IMR-90 (cell line): Measurements from ENCODE around the gene FBXO22. TPM values are rescaled to one million over a fixed set of nuclear protein-coding genes. Genes with fewer than 3 reads are reported as not detected.

Experiments used
- ATAC-seq: fragments of 200-7000 bp; cut with Tn5 transposase; 2 replicates; pipeline ENCODE4 v1.9.1; 2020; ENCODE audit warnings: low read depth, mild to moderate bottlenecking, moderate library complexity
- BruUV-seq: library from RNA; stranded (reverse); fragments of 400-500 nt; replicated peaks from 2 replicates; lab custom pipeline; 2021; lab: Mats Ljungman, UMichigan
- CTCF ChIA-PET: fragments of 300-600 bp; formaldehyde crosslinking; extraction: SDS; loops from one replicate; lab custom pipeline; 2021; ENCODE audit warnings: antibody characterized with exemption; lab: Yijun Ruan, JAX
- POLR2A ChIA-PET: fragments of 300-600 bp; sonication (Branson Sonifier 250); formaldehyde crosslinking; loops from one replicate; lab custom pipeline; 2022; ENCODE audit warnings: antibody characterized with exemption; ENCODE audit not compliant: unreplicated experiment; lab: Charles Lee
- DNase-seq: peaks from one replicate; pipeline ENCODE4 v3.0.0; 2013
- H2AFZ ChIP-seq: replicated peaks from 2 replicates; pipeline ENCODE3; 2013; ENCODE audit warnings: low read length, mild to moderate bottlenecking; ENCODE audit not compliant: poor library complexity
- H2AK5ac ChIP-seq: 2 replicates; pipeline ENCODE4 v1.6.1; 2013; ENCODE audit warnings: low read depth, low read length, inconsistent platforms
- H2AK9ac ChIP-seq: replicated peaks from 2 replicates; pipeline ENCODE3; 2013; ENCODE audit warnings: mild to moderate bottlenecking, low read depth, low read length, moderate library complexity; ENCODE audit not compliant: poor library complexity
- H2BK120ac ChIP-seq: 2 replicates; pipeline ENCODE4 v1.6.1; 2013; ENCODE audit warnings: low read depth, low read length, inconsistent platforms
- H2BK15ac ChIP-seq: 3 replicates; pipeline ENCODE4 v1.6.1; 2013; ENCODE audit warnings: low read depth, low read length, inconsistent platforms
- H2BK20ac ChIP-seq: 2 replicates; pipeline ENCODE4 v1.6.1; 2013; ENCODE audit warnings: low read depth, mild to moderate bottlenecking, inconsistent platforms, low read length, moderate library complexity
- H2BK5ac ChIP-seq: 2 replicates; pipeline ENCODE4 v1.6.1; 2013; ENCODE audit warnings: mild to moderate bottlenecking, low read depth, low read length, inconsistent platforms; ENCODE audit not compliant: poor library complexity, severe bottlenecking
- H3K14ac ChIP-seq: replicated peaks from 2 replicates; pipeline ENCODE4 v1.6.1; 2013; ENCODE audit warnings: low read depth, low read length, inconsistent platforms
- H3K18ac ChIP-seq: 2 replicates; pipeline ENCODE4 v1.6.1; 2013; ENCODE audit warnings: low read depth, low read length, control low read depth
- H3K23ac ChIP-seq: 2 replicates; pipeline ENCODE4 v1.6.1; 2013; ENCODE audit warnings: low read depth, low read length, inconsistent platforms
- H3K27ac ChIP-seq: 2 replicates; pipeline ENCODE4 v1.5.1; 2013; ENCODE audit warnings: mild to moderate bottlenecking, control low read depth, low read length; ENCODE audit not compliant: insufficient read depth
- H3K27me3 ChIP-seq: 2 replicates; pipeline ENCODE4 v1.6.1; 2013; ENCODE audit warnings: low read length; ENCODE audit not compliant: control insufficient read depth, insufficient read depth
- H3K36me3 ChIP-seq: 2 replicates; pipeline ENCODE4 v1.6.1; 2013; ENCODE audit warnings: low read length, mixed read lengths; ENCODE audit not compliant: control insufficient read depth, insufficient read depth
- H3K4ac ChIP-seq: 2 replicates; pipeline ENCODE4 v1.6.1; 2013; ENCODE audit warnings: low read depth, low read length, inconsistent platforms
- H3K4me1 ChIP-seq: 2 replicates; pipeline ENCODE4 v1.6.1; 2013; ENCODE audit warnings: low read length, mixed read lengths; ENCODE audit not compliant: control insufficient read depth, insufficient read depth
- H3K4me2 ChIP-seq: 2 replicates; pipeline ENCODE4 v1.6.1; 2013; ENCODE audit warnings: low read depth, mild to moderate bottlenecking, control low read depth, low read length, moderate library complexity
- H3K4me3 ChIP-seq: 2 replicates; pipeline ENCODE4 v1.5.1; 2013; ENCODE audit warnings: low read depth, mild to moderate bottlenecking, control low read depth, low read length, moderate library complexity; ENCODE audit not compliant: insufficient read depth
- H3K56ac ChIP-seq: 2 replicates; pipeline ENCODE4 v1.6.1; 2013; ENCODE audit warnings: low read length, inconsistent platforms; ENCODE audit not compliant: insufficient read depth; ENCODE audit errors: extremely low read depth
- H3K79me1 ChIP-seq, 2 experiments: 2 replicates each; pipeline ENCODE4 v1.6.1; 2013; ENCODE audit warnings: low read length in 2 of 2, inconsistent platforms in 1 of 2, low read depth in 1 of 2
- H3K9ac ChIP-seq: 2 replicates; pipeline ENCODE4 v1.6.1; 2013; ENCODE audit warnings: low read depth, low read length, control low read depth
- H3K9me1 ChIP-seq: 2 replicates; pipeline ENCODE4 v1.6.1; 2013; ENCODE audit warnings: low read length, inconsistent platforms; ENCODE audit not compliant: insufficient read depth
- H3K9me3 ChIP-seq: 2 replicates; pipeline ENCODE4 v1.6.1; 2013; ENCODE audit warnings: low read length; ENCODE audit not compliant: control insufficient read depth, insufficient read depth
- H4K20me1 ChIP-seq: 2 replicates; pipeline ENCODE4 v1.6.1; 2013; ENCODE audit warnings: low read length, inconsistent platforms; ENCODE audit not compliant: insufficient read depth
- H4K5ac ChIP-seq: 2 replicates; pipeline ENCODE4 v1.6.1; 2013; ENCODE audit warnings: mild to moderate bottlenecking, low read depth, low read length, control low read depth
- H4K8ac ChIP-seq, 2 experiments: 2 replicates each; pipeline ENCODE4 v1.6.1; 2013; ENCODE audit warnings: low read depth in 2 of 2, low read length in 2 of 2, control low read depth in 1 of 2, inconsistent platforms in 1 of 2
- H4K91ac ChIP-seq: 2 replicates; pipeline ENCODE4 v1.6.1; 2013; ENCODE audit warnings: low read depth, low read length, inconsistent platforms; ENCODE audit not compliant: insufficient read depth
- BHLHE40 ChIP-seq: fragments of 150-350 bp; IDR thresholded peaks from 2 replicates; pipeline ENCODE4 v1.6.1; 2016; ENCODE audit warnings: mild to moderate bottlenecking, low read depth, low read length
- CEBPB ChIP-seq: IDR thresholded peaks from 2 replicates; pipeline ENCODE4 v1.6.1; 2012; ENCODE audit warnings: low read depth, low read length, improper control_type of control experiment
- CHD1 ChIP-seq: IDR thresholded peaks from 2 replicates; pipeline ENCODE4 v1.6.1; 2012; ENCODE audit warnings: low read depth, low read length, improper control_type of control experiment
- FOS ChIP-seq: fragments of 150-350 bp; IDR thresholded peaks from 2 replicates; pipeline ENCODE4 v1.6.1; 2016; ENCODE audit warnings: low read depth, low read length
- MAFK ChIP-seq: IDR thresholded peaks from 2 replicates; pipeline ENCODE4 v1.6.1; 2012; ENCODE audit warnings: low read depth, low read length, improper control_type of control experiment
- MAZ ChIP-seq: IDR thresholded peaks from 2 replicates; pipeline ENCODE4 v1.6.1; 2012; ENCODE audit warnings: low read depth, mild to moderate bottlenecking, low read length, improper control_type of control experiment, moderate library complexity, borderline replicate concordance
- MXI1 ChIP-seq: IDR thresholded peaks from 2 replicates; pipeline ENCODE4 v1.6.1; 2012; ENCODE audit warnings: low read depth, mild to moderate bottlenecking, low read length, moderate library complexity, borderline replicate concordance
- NFE2L2 ChIP-seq: fragments of 150-350 bp; IDR thresholded peaks from 2 replicates; pipeline ENCODE4 v1.6.1; 2016; ENCODE audit warnings: low read depth, mild to moderate bottlenecking, low read length
- POLR2A ChIP-seq: IDR thresholded peaks from 2 replicates; pipeline ENCODE4 v1.6.1; 2012; ENCODE audit warnings: mild to moderate bottlenecking, low read depth, low read length
- RAD21 ChIP-seq: IDR thresholded peaks from 2 replicates; pipeline ENCODE4 v1.6.1; 2012; ENCODE audit warnings: low read length, improper control_type of control experiment
- RCOR1 ChIP-seq: IDR thresholded peaks from 2 replicates; pipeline ENCODE4 v1.6.1; 2012; ENCODE audit warnings: mild to moderate bottlenecking, low read length, improper control_type of control experiment; ENCODE audit not compliant: insufficient replicate concordance
- RFX5 ChIP-seq: IDR thresholded peaks from 2 replicates; pipeline ENCODE4 v1.8.0; 2012; ENCODE audit warnings: low read depth, mild to moderate bottlenecking, low read length, moderate library complexity
- SMC3 ChIP-seq: fragments of 150-350 bp; IDR thresholded peaks from 2 replicates; pipeline ENCODE4 v1.6.1; 2016; ENCODE audit warnings: low read depth, mild to moderate bottlenecking, antibody characterized with exemption, low read length, moderate library complexity
- WGBS, 2 experiments: methylation state at CpG; one replicate each; pipeline versions ENCODE4 v1.1.5 to v1.1.7; 2013; ENCODE audit warnings: missing lambda C conversion rate in 2 of 2; ENCODE audit not compliant: insufficient read length in 1 of 2; ENCODE audit errors: extremely low coverage in 2 of 2; 5-methylcytosine and 5-hydroxymethylcytosine counted together
- dilution Hi-C: fragments of 300-500 bp; cut with HindIII; formaldehyde crosslinking; loops from one replicate; pipeline ENCODE4 v1.14.3; 2018; ENCODE audit warnings: low sequenced_read_pairs; ENCODE audit not compliant: unreplicated experiment
- in situ Hi-C: fragments of 300-500 bp; cut with MboI; formaldehyde crosslinking; loops from 3 replicates; pipeline ENCODE4 v1.14.3; 2019; ENCODE audit warnings: low sequenced_read_pairs, inconsistent platforms, mixed read lengths
- intact Hi-C: fragments of 100-400 bp; cut with micrococcal nuclease; formaldehyde crosslinking; loops from 2 replicates; pipeline ENCODE4 v1.10.0; 2022
- polyA plus RNA-seq, 3 experiments: library from polyadenylated mRNA; depleted of rRNA; stranded (reverse); fragments of >200 nt; gene quantifications; 2 replicates each; pipeline ENCODE4 v1.2.3, GENCODE V29; 2012; ENCODE audit warnings: low replicate concordance in 1 of 3
- total RNA-seq: library from RNA; depleted of rRNA; stranded (reverse); fragments of >200 nt; gene quantifications from 2 replicates; pipeline ENCODE4 v1.2.3, GENCODE V29; 2012
- TF ChIP-seq, protein P1 (sequence below): fragments of 150-350 bp; IDR thresholded peaks from 2 replicates; pipeline ENCODE4 v1.6.1; 2017; ENCODE audit warnings: mild to moderate bottlenecking, antibody characterized with exemption, low read length, low read depth
- TF ChIP-seq, protein P2 (sequence below): conservative IDR thresholded peaks from 2 replicates; pipeline ENCODE4 v1.5.1; 2012; ENCODE audit warnings: mild to moderate bottlenecking, low read depth, low read length, improper control_type of control experiment
- TF ChIP-seq, protein P3 (sequence below): fragments of 150-350 bp; IDR thresholded peaks from 2 replicates; pipeline ENCODE4 v1.6.1; 2016; ENCODE audit warnings: low read depth, mild to moderate bottlenecking, low read length, moderate library complexity, borderline replicate concordance

FBXO22 gene
- total and polyA plus RNA-seq, 2 of the 4 experiments (the other 2 are of a cell fraction), result 22.4 to 45.2 TPM

DNA sequence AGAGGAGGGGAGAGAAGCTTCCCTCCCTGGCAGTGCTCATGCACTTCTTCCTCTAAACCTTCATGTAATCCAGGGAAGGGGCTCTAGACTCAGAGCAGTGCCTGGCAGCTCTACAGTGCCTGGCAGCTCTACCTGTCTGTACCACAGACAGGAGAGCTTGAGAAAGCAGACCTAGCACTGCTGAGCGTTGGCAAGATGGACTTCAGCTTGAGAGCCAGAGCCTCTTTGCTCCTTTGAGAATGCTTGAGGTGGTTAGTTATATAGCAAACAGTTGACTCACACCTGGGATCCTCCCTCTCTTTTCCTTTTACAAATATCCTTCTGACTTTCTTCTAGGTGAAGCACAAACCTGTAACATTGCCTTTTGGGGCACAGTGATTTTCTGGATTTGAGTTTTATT, 20.9 kb downstream of the FBXO22 start:
- intact Hi-C loops, result no loop called here
- no peak overlapping the region for H2AFZ ChIP-seq
- peaks cover 19% of the 10 kb centered on the region for H3K9me1 ChIP-seq
- ChIA-PET POLR2A (interaction anchor here (0.5 kb wide), 1 partner anchor 84 kb away, joined by 6 read pairs; no protein-coding TSS in a partner anchor), CTCF (no interaction called here)
- no peak overlapping the region for H2BK5ac ChIP-seq
- in situ Hi-C loops, result no loop called here
- H2AK9ac ChIP-seq, result no peak overlapping the region
- H3K9ac ChIP-seq, result no peak overlapping the region
- no peak overlapping the region for H4K5ac ChIP-seq
- WGBS, 2 experiments, result no CpG with 5 or more reads among the region's 1 CpG
- no peak overlapping the region for H3K4me2 ChIP-seq
- H3K4me3 ChIP-seq, result no peak overlapping the region
- H3K23ac ChIP-seq, result no peak overlapping the region
- no peak overlapping the region for H2BK15ac ChIP-seq
- no peaks in the 10 kb centered on the region for H3K27me3 ChIP-seq
- H2BK120ac ChIP-seq, result no peak overlapping the region
- H3K9me3 ChIP-seq, result no peaks in the 10 kb centered on the region
- H4K8ac ChIP-seq, result no peak overlapping the region
- H4K20me1 ChIP-seq, result peaks cover 43% of the 10 kb centered on the region
- no TSS peak for BruUV-seq
- no peak overlapping the region for H2AK5ac ChIP-seq
- H3K36me3 ChIP-seq, result peaks cover 8% of the 10 kb centered on the region
- TF ChIP-seq SMC3, result no peak
- TF ChIP-seq, protein P1, sequence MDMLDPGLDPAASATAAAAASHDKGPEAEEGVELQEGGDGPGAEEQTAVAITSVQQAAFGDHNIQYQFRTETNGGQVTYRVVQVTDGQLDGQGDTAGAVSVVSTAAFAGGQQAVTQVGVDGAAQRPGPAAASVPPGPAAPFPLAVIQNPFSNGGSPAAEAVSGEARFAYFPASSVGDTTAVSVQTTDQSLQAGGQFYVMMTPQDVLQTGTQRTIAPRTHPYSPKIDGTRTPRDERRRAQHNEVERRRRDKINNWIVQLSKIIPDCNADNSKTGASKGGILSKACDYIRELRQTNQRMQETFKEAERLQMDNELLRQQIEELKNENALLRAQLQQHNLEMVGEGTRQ, result no peak
- TF ChIP-seq, protein P2, sequence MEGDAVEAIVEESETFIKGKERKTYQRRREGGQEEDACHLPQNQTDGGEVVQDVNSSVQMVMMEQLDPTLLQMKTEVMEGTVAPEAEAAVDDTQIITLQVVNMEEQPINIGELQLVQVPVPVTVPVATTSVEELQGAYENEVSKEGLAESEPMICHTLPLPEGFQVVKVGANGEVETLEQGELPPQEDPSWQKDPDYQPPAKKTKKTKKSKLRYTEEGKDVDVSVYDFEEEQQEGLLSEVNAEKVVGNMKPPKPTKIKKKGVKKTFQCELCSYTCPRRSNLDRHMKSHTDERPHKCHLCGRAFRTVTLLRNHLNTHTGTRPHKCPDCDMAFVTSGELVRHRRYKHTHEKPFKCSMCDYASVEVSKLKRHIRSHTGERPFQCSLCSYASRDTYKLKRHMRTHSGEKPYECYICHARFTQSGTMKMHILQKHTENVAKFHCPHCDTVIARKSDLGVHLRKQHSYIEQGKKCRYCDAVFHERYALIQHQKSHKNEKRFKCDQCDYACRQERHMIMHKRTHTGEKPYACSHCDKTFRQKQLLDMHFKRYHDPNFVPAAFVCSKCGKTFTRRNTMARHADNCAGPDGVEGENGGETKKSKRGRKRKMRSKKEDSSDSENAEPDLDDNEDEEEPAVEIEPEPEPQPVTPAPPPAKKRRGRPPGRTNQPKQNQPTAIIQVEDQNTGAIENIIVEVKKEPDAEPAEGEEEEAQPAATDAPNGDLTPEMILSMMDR, result no peak
- TF ChIP-seq, protein P3, sequence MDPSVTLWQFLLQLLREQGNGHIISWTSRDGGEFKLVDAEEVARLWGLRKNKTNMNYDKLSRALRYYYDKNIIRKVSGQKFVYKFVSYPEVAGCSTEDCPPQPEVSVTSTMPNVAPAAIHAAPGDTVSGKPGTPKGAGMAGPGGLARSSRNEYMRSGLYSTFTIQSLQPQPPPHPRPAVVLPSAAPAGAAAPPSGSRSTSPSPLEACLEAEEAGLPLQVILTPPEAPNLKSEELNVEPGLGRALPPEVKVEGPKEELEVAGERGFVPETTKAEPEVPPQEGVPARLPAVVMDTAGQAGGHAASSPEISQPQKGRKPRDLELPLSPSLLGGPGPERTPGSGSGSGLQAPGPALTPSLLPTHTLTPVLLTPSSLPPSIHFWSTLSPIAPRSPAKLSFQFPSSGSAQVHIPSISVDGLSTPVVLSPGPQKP, result no peak
- TF ChIP-seq MXI1, result no peak
- TF ChIP-seq CEBPB, result no peak
- TF ChIP-seq CHD1, result no peak
- TF ChIP-seq MAFK, result no peak
- no peak for TF ChIP-seq FOS
- TF ChIP-seq NFE2L2, result no peak
- no peak for TF ChIP-seq RAD21
- no peak for TF ChIP-seq RCOR1
- no peak for TF ChIP-seq POLR2A
- no peak for TF ChIP-seq MAZ
- no peak for TF ChIP-seq BHLHE40
- TF ChIP-seq RFX5, result no peak
- H3K14ac ChIP-seq, result no peak overlapping the region
- H3K56ac ChIP-seq, result no peak overlapping the region
- peaks cover 38 to 88% of the 10 kb centered on the region in 2 experiments for H3K79me1 ChIP-seq
- no peak overlapping the region for H3K4ac ChIP-seq
- no peak overlapping the region for H3K27ac ChIP-seq
- H3K18ac ChIP-seq, result no peak overlapping the region
- H2BK20ac ChIP-seq, result no peak overlapping the region
- dilution Hi-C loops, result no loop called here
- no peak overlapping the region for H4K91ac ChIP-seq
- peaks cover 4% of the 10 kb centered on the region for H3K4me1 ChIP-seq
- ATAC-seq, result no peak
- no peak for DNase-seq
